ENCODE results near the gene TTLL5.

Gene TTLL5

DNA sequence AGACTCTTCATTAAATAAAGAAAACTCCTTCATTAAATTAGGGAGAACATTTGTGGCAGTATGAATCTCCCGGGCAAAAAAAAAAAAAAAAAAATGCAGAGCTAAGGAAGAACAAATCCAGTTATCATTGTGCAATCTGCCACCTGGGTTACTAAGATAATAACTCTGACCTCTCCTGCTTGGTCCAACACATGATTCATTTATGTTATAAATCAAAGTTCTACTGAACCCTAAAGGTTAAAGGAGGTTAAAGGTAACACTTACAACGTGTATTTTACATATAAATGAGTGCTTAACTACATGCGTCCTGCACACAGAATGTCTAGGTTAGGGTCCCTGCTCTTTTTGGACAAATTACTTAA is 316.5 kb downstream of the TTLL5 start:
- DNase-seq, result no peak

- DNase-seq, result no peak
Measured at GRCh38 chr14:75978249-75978731, 317.2 kb downstream of the TTLL5 start.

GRCh38 chr14:75979071-75979571 is 318.1 kb downstream of the TTLL5 start:
- DNase-seq, result no peak

DNA sequence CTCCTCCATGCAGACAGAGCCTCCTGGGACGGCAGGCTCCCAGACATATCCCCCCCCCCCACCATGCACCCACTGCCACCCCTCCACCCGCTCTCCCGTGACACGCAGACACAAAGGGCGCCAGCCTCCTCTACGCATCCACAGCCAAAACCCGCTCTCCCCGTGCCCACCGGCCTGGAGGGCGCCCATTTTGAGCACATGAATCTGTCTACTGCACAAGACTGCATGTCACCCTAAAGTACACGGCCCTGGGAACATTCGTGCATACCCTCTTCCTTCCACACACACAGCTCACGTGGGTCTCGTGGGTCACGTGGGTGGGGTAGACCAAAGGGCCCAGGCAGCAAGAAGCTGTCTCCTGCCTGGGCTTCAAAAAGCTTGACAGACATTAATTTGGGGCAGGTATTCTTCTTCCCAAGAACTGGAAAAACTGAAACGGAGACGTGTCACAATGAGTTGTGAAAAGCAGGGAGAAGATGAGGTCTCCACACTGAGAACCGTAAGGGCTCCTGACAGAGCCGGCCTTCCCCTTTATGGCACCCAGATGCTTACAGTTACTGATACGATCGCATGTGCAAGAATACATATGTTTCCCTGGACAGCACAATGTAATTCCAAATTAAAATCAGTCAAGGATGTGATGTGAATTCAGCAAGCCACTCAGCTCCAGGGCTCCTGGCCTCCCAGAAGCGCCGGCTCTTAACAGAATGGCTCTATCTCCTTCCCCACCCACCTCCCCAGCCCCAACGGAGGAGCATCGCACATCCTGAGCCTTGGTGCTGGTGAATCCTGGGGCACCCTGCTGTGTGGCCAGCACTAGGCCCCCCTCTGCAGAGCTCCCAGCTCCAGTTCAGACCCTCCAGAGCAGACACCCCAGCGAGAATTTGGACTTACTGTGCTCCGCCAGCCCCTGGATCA is 318.9 kb downstream of the TTLL5 start:
- DNase-seq, result no peak

DNA sequence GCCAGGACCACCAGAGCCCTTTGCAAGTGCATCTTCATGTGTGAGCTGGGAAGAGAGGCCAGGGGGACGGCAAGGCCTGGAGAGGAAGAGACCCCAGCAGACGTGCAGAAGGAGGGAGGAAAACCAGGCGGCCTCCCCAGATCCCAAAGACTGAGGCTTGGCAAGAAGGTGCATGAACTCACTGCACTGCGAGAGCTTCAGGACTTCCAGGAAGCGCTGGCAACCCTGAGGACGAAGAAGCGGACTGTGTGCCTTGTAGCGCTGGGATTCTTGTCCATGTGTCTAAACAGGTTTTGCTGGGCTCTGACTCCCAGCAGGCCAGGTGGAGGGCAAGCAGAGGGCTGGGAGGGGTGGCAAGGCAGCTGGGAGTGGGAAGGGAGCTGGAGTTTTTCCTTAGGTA is 319.8 kb downstream of the TTLL5 start:
- no peak for DNase-seq

DNA sequence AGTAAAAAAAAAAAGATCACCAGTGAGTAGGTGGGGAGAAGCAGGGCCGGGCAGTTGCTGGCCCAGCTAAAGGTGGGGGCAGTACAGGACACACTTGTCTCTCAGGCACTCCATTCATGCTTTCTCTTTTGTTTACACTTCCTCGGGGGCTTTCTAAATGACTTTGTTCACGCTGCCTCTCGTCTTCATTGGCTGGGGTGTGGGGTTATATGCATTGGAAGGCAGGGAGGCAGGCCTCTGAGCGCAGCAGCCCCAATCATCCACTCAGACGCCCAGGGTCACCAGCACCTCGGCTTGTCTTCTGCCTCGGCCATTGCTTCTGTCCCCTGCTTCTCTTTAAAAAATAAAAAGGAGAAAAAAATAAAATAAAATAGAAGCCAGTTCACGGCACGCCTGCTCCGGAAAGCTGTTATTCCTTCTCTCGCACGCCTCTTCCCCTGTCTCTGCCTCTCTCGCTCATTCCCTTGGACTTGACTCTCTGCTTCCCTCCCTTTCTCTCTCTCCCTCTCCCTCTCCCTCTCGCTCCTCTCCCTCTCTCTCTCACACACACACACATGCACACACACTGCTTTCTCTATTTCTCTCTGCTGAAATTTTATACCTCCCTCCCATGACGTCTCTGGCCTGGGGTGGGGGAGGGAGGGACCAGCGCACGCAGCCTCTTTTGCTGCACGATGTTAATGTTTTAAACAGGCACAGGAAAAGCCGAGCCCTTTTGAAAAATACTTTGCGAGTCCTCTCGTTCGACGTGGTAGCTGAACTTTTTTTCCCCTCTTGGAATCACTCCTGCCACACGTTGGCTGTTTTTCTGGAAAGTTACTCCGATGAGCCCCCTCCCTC is 320.6 kb downstream of the TTLL5 start, which contains the start of gene TGFB3:
Gene TGFB3 (minus strand): TSS at position 570 of the 840 bp plus-strand sequence. CDS start 1,102 bp downstream, outside the sequence.
- DNase-seq, result peak; percentile 30

- DNase-seq, result peak; percentile 33
Measured at GRCh38 chr14:75982266-75983018, 321.4 kb downstream of the TTLL5 start.

GRCh38 chr14:75983019-75983358 is 321.9 kb downstream of the TTLL5 start:
- DNase-seq, result no peak

- DNase-seq, result no peak
Measured at GRCh38 chr14:75984674-75985073, 323.6 kb downstream of the TTLL5 start.

DNA sequence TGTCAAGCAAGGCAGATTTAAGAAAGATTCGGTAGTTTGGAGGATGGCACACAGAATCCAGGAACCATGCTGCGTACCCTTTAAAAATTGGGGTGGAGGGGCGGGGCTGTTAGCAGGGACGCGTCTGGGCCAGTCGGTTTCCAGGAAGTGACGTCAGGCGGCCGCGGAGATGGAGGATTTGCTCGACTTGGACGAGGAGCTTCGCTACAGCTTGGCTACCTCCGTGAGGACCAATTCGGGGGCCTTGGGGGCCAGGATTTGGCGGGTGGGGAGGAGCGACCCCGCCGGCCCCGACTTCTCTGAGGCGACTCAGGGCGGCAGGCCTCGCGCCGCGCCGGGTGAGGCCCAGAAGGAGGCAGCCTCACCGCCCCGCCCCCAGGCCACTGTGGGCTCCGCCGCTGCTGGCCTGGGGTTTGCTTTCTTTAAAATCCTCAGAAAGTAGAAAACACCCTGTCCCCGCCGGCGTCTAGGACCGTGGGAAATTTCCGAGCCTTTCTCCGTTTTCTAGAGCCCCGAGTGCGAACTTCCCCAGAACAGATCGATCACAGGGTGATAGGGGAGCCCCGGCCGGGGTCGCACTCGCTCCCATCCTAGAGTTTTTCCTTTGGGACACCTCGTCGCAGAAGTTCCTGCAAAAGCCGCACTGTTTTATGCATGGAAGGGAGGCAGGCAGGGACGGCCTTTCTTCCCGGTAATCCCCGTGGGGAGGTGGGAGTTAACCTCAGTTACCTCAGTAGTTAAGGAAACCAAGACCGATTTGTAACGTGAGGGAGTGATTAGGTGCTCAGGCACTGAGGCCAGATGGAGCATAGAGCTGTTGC is 324.8 kb downstream of the TTLL5 start, which contains the start of gene IFT43:
Gene IFT43 (plus strand): TSS at position 146 of the 821 bp plus-strand sequence. CDS start 24 bp downstream, at position 170.
- DNase-seq, result peak; percentile 61

- DNase-seq, result no peak
Measured at GRCh38 chr14:75986439-75986765, 325.4 kb downstream of the TTLL5 start.

- no peak for DNase-seq
Measured at GRCh38 chr14:75987201-75987970, 326.3 kb downstream of the TTLL5 start.

DNA sequence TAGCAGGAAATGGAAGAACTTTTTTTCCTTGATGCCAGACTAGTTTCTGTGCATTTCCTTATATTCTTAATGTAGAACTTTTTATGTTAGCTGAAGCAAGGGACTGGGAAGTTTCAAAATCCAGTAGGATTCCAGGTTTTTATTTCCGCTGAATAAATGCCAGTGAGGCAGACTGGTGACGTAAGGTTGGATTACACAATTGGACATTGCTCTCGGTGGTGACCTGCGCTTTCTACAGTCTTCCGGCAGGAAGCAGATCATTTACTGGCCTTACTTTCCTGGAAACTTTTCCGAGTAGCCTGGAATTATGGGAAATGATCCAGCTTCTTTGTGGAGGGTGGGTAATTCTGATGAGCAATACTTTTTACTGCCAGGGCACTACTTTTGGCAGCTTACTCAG is 328.1 kb downstream of the TTLL5 start:
- DNase-seq, result no peak

DNA sequence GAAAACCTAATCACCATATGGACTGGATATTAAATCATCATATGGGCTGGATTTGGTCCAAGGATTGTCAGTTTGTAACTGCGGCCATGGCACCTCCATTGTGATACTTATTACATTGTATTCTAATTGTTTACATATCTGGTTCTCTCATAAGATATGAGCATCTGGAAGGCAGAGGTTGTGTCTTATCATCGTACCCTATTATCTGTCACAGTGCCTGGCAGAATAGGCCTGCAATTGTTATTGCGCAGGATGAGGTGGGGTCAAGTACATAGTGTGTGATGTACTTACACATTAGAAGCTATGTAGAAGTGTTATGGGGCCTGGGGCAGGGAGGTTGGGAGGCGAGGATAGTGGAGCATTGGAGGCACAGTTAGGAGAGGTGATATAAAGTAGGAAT is 329.3 kb downstream of the TTLL5 start:
- DNase-seq, result no peak

GRCh38 chr14:75991753-75992152 is 330.7 kb downstream of the TTLL5 start:
- no peak for DNase-seq

GRCh38 chr14:75993567-75994041 is 332.6 kb downstream of the TTLL5 start:
- DNase-seq, result no peak

GRCh38 chr14:75995372-75996041 is 334.5 kb downstream of the TTLL5 start:
- no peak for DNase-seq

GRCh38 chr14:75996488-75996887 is 335.4 kb downstream of the TTLL5 start:
- no peak for DNase-seq

GRCh38 chr14:75999511-76000190 is 338.6 kb downstream of the TTLL5 start:
- no peak for DNase-seq

- DNase-seq, result no peak
Measured at GRCh38 chr14:76002383-76002782, 341.3 kb downstream of the TTLL5 start.

Data from NCI-H1048 (cell line).